Body of pancreas (tissue), 4 donors: ENCODE measurements around the gene MST1. TPM values are rescaled to one million over a fixed set of nuclear protein-coding genes. Genes with fewer than 3 reads are reported as not detected.
A peak's percentile ranks its signal among the peaks of the same experiment; 100 is the strongest.

Experiments used
- ATAC-seq: fragments of 150-250 bp; one replicate; pipeline ENCODE4 v1.9.1; 2016
- DNase-seq, 4 donors: peaks; one replicate each; pipeline ENCODE4 v3.0.0-alpha.2; 2019
- H3K27ac ChIP-seq, 4 donors: fragments of 200-600 bp; sonication (generic); 1 replicate in 3 of 4; 2 replicates in 1 of 4; pipeline versions ENCODE4 v1.5.1 to v1.6.1; 2016 to 2019; ENCODE audit warnings: mild to moderate bottlenecking in 1 of 4, mixed read lengths in 1 of 4, moderate library complexity in 1 of 4
- H3K27me3 ChIP-seq, 2 donors: fragments of 200-600 bp; sonication (generic); one replicate each; pipeline ENCODE4 v1.6.0; 2016; ENCODE audit warnings: mild to moderate bottlenecking in 1 of 2
- H3K36me3 ChIP-seq, 2 donors: fragments of 200-600 bp; sonication (generic); replicated peaks in 1 of 2; 2 replicates each; pipeline ENCODE4 v1.5.1; 2016; ENCODE audit warnings: low read depth in 2 of 2; ENCODE audit not compliant: insufficient read depth in 1 of 2
- H3K4me1 ChIP-seq: fragments of 200-600 bp; sonication (generic); one replicate; pipeline ENCODE4 v1.6.0; 2016
- H3K4me3 ChIP-seq, 2 donors: fragments of 200-600 bp; sonication (generic); 1 replicate in 1 of 2; 2 replicates in 1 of 2; pipeline ENCODE4 v1.5.1; 2016 to 2019
- H3K9me3 ChIP-seq, 3 donors: fragments of 200-600 bp; sonication (generic); 1 replicate in 2 of 3; 2 replicates in 1 of 3; pipeline ENCODE4 v1.5.1; 2016
- POLR2A ChIP-seq, 3 donors: fragments of 450-650 bp; IDR thresholded peaks; one replicate each; pipeline ENCODE4 v1.6.1; 2016; ENCODE audit warnings: antibody characterized with exemption in 3 of 3, mild to moderate bottlenecking in 2 of 3
- WGBS, 2 donors: methylation state at CpG; one replicate each; pipeline ENCODE4 v1.1.5; 2017; 5-methylcytosine and 5-hydroxymethylcytosine counted together
- intact Hi-C: fragments of 100-400 bp; cut with DNase I; formaldehyde crosslinking; loops from one replicate; pipeline ENCODE4 v1.15.1; 2023
- total RNA-seq, 2 donors: library from RNA; depleted of rRNA; stranded (reverse); fragments of >200 nt; gene quantifications; one replicate each; pipeline ENCODE4 v1.1.0, GENCODE V29; 2016
- TF ChIP-seq, protein P1 (sequence below), 7 experiments: fragments of 450-650 bp in 4 of 7; fragments of 200-600 bp in 3 of 7; sonication (generic) in 3 of 7; IDR thresholded peaks; one replicate each; pipeline ENCODE4 v1.5.1; 2016 to 2019; ENCODE audit warnings: antibody characterized with exemption in 7 of 7

The MST1 gene
- total RNA-seq: 10 to 100 TPM; 16.9 to 80.4 TPM

DNA sequence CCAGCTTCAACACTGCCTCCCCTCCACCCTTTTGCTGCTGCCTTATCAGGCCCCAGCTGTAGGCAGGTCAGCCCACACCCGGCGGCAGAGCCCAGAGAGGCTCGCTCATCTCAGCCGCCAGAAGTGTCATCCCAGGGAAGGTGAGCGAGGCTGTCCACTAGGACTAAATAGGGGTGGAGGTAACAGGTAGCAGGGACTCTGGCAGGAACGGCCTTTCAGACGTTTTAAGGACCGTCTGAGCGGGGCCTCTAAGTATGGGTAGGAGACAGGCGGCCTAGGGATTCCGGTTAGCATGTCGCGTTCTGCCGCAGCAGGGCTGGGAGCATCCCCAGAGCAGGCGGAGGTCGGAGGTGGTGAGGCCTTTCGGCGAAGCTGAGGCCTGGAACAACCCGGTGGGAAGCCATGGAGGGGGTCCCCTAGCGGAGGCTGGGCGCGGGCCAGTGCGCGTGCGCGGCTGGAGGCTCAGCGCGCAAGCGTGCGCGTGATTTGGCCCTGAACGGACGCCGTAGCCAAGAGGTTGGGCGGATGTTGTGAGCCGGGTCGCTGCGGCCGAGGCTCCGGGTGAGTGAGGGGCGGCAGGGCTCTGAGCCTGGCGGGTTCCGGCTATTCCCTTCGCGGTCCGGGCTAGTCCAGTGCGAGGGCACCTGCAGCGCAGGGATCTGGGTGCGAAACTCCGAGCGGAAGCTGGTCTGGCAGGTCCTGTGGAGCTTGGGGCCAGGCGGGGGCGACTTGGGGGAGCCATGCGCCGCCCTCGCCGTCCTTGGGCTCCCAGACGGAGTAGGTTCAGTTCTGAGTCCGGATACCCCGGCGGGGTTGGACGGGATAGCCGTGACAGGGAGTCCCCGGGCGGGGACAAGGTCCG is at the start of gene MST1, which contains the start of gene RNF123:
TSS of gene MST1 (minus strand) at position 429 of the 862 bp plus-strand sequence. CDS start 783 bp downstream, outside the sequence.
TSS of gene RNF123 (plus strand) at position 512 of the 862 bp plus-strand sequence. CDS start 1,609 bp downstream, outside the sequence.
- peak within 1 kb of the TSS; percentile 63 to 90 (median 80) for H3K27ac ChIP-seq
- intact Hi-C loops: no loop called here
- ATAC-seq: peak; percentile 76
- peaks cover 36% of the 10 kb centered on the region for H3K4me1 ChIP-seq
- H3K9me3 ChIP-seq: no peaks in the 10 kb centered on the region
- peak; percentile 87 to 90 (median 90) for DNase-seq
- 0 to 3% methylated on average over 18 to 45 of the region's 66 CpGs for WGBS, 2 donors
- TF ChIP-seq, protein P1, sequence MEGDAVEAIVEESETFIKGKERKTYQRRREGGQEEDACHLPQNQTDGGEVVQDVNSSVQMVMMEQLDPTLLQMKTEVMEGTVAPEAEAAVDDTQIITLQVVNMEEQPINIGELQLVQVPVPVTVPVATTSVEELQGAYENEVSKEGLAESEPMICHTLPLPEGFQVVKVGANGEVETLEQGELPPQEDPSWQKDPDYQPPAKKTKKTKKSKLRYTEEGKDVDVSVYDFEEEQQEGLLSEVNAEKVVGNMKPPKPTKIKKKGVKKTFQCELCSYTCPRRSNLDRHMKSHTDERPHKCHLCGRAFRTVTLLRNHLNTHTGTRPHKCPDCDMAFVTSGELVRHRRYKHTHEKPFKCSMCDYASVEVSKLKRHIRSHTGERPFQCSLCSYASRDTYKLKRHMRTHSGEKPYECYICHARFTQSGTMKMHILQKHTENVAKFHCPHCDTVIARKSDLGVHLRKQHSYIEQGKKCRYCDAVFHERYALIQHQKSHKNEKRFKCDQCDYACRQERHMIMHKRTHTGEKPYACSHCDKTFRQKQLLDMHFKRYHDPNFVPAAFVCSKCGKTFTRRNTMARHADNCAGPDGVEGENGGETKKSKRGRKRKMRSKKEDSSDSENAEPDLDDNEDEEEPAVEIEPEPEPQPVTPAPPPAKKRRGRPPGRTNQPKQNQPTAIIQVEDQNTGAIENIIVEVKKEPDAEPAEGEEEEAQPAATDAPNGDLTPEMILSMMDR (IDR thresholded peaks at IDR 0.05): peak in 4 of 7 experiments; percentile 28 to 42 (median 30)
- peak in 2 of 3 donors; percentile 37 to 58 for TF ChIP-seq POLR2A (IDR thresholded peaks at IDR 0.05)
- no peaks in the 10 kb centered on the region for H3K36me3 ChIP-seq
- no peaks in the 10 kb centered on the region for H3K27me3 ChIP-seq
- H3K4me3 ChIP-seq: peak within 1 kb of the TSS; percentile 94 to 96

DNA sequence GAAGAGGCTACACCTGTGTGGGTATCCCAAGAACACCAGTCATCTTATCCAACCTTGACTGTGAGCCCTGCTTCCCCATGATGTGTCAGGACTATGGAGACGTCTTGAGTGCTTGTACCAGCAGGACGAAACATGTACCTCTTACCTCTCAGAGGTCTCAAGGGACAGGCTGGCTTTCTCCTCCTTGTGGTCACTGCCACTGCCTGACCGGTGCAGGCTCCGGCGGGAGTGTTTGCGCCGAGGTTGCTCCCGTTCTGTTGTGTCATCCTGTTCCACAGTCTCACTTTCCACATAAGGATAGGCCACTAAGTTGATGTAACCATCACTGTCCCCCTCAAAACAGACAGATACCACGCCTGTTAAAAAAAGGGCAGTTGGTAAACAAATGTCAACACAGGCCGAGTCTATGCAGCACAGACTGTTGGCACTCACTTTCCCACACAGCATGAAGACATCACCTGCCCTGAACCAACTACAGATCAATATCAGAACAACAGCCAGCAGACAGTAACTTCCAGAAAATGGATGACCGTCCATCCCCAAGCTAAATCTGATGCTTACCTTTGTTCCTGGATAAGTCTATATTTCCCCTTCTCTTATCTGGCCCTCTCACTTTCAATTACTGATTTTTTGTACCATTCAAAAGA is 48.9 kb upstream of the MST1 start:
- intact Hi-C loops: no loop called here
- H3K4me1 ChIP-seq: no peaks in the 10 kb centered on the region
- 89 to 91% methylated on average over 10 to 11 of the region's 11 CpGs for WGBS, 2 donors
- no peak for TF ChIP-seq POLR2A (IDR thresholded peaks at IDR 0.05)
- TF ChIP-seq, protein P1 (IDR thresholded peaks at IDR 0.05): no peak
- no peak overlapping the region for H3K27ac ChIP-seq
- H3K27me3 ChIP-seq: no peaks in the 10 kb centered on the region
- ATAC-seq: no peak
- H3K36me3 ChIP-seq: peaks cover 0 to 19% of the 10 kb centered on the region in 2 donors
- DNase-seq: no peak
- H3K9me3 ChIP-seq: no peaks in the 10 kb centered on the region
- H3K4me3 ChIP-seq: no peak overlapping the region

DNA sequence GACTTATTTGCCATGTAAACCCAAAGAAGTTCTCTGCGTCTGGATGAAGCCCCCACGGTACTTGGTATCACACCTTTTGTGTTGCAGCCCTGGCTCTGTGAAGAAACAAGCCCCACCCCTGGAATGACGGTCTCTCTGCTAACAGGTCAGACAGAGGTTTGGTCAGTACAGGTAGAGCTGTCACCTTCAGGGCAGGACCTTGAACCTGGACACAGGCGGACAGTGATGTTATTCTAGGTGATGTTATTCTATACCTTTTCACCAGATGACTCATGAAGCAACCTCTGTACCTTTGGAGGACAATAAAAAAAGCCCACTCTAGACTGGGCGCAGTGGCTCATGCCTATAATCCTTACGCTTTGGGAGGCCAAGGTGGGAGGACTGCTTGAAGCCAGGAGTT is 45.5 kb upstream of the MST1 start:
- H3K36me3 ChIP-seq: peaks cover 0 to 29% of the 10 kb centered on the region in 2 donors
- ATAC-seq (no peak), DNase-seq (no peak)
- H3K27ac ChIP-seq: no peak overlapping the region
- TF ChIP-seq, protein P1 (IDR thresholded peaks at IDR 0.05): no peak
- no peak for TF ChIP-seq POLR2A (IDR thresholded peaks at IDR 0.05)
- H3K4me1 ChIP-seq: no peaks in the 10 kb centered on the region
- no peak overlapping the region for H3K4me3 ChIP-seq
- WGBS, 2 donors: 93 to 94% methylated on average over 6 of the region's 6 CpGs
- no peaks in the 10 kb centered on the region for H3K9me3 ChIP-seq
- no peaks in the 10 kb centered on the region for H3K27me3 ChIP-seq
- intact Hi-C loops: no loop called here

DNA sequence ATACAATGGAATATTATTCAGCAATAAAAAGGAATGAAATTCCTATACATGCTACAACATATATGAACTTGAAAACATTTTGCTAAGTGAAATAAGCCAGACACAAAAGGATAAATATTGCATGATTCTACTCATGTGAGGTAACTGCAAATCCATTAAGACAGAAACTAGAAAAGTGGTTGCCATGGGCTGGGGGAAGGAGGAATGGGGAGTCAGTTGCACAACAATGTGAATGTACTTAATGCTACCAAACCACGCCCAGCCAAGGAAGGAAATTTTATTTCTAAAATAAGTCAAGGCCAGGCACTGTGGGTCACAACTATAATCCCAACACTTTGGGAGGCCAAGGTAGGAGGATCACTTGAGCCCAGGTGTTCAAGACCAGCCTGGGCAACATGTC is 44.3 kb upstream of the MST1 start:
- intact Hi-C loops: no loop called here
- Histone ChIP-seq H3K4me1 (no peaks in the 10 kb centered on the region), H3K27ac (no peak overlapping the region), H3K27me3 (no peaks in the 10 kb centered on the region), H3K4me3 (no peak overlapping the region), H3K36me3 (peaks cover 0 to 29% of the 10 kb centered on the region in 2 donors), H3K9me3 (no peaks in the 10 kb centered on the region)
- TF ChIP-seq, protein P1 (IDR thresholded peaks at IDR 0.05): no peak
- no peak for TF ChIP-seq POLR2A (IDR thresholded peaks at IDR 0.05)
- WGBS, 2 donors: 87 to 89% methylated on average over 1 of the region's 1 CpG
- ATAC-seq (no peak), DNase-seq (no peak)
